ENCODE results near the gene SASH1. TPM values are rescaled to one million over a fixed set of nuclear protein-coding genes. Genes with fewer than 3 reads are reported as not detected.

Gene SASH1
- total and polyA plus RNA-seq, 2 experiments from 2014 or later: 69.1 to 99.0 TPM

DNA sequence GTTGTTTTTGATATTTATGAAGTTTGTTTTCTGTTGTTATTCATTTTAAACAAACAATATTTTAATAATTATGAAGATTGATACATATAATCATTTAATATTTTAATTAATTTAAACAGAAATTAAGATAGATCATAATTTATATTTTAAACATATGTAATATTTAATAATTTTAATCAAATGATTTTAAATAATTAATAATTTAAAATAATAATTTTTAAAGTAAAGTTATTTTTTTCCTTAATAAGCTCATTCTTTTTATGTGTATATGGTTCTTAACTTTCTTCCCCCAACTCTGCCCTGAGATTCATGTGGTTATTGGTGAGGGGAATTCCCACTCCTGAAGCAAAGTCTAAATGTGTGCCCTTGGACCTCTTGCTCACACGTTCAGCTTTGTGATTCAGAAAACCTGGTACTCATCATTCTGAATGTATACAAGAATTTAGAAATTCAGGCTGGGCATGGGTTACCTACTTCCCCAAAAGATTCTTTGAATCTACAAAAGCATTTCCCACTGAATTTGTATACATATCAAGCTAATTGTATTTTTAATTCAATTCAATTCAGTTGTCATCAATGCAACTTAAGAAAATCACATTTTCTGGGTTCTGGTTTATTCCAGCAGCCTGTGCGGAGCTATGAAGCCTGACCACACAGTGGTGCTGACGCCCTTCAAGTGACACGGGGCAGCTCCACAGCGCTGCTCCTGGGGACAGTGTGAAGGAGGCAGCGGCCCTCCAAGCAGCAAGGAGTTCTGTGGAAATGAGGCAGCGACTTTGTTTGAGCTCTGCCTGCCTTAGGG lies 235.2 kb downstream of the SASH1 start:
- H3K9ac ChIP-seq: no peak overlapping the region
- H3K79me2 ChIP-seq (ENCODE audit: insufficient read depth): no peaks in the 10 kb centered on the region
- H3K4me2 ChIP-seq (ENCODE audit: unreplicated experiment): no peak overlapping the region
- H3K36me3 ChIP-seq (ENCODE audit: low read depth): no peaks in the 10 kb centered on the region
- no peaks in the 10 kb centered on the region for H3K9me2 ChIP-seq (ENCODE audit: insufficient read depth)
- peak; percentile 93 for DNase-seq
- in situ Hi-C loops (cut with MboI): loop anchor here (5.0 to 25.0 kb wide), 2 partner anchors 374 to 859 kb away; no protein-coding TSS in a partner anchor
- WGBS, 2 experiments (ENCODE audit: low coverage in 1 of 2, low lambda C conversion rate in 2 of 2, missing lambda C conversion rate in 2 of 2): 2 to 4% methylated on average over 7 of the region's 7 CpGs
- no peaks in the 10 kb centered on the region for H3F3A ChIP-seq (ENCODE audit: insufficient read depth)
- H2AFZ ChIP-seq: peak overlapping the region; percentile 50; the same call in 1 of the 2 replicates
- H3K9me3 ChIP-seq (ENCODE audit: low read depth): no peaks in the 10 kb centered on the region
- H3K27me3 ChIP-seq (replicated peaks; ENCODE audit: insufficient read depth): no peaks in the 10 kb centered on the region
- TF ChIP-seq EZH2phosphoT487 (IDR thresholded peaks at IDR 0.05; ENCODE audit: insufficient read depth, low read depth) (no peak), EZH2 (IDR thresholded peaks at IDR 0.05; ENCODE audit: insufficient read depth, poor library complexity, severe bottlenecking) (no peak)
- no peak overlapping the region for H3K4me3 ChIP-seq
- H4K20me1 ChIP-seq (ENCODE audit: insufficient read depth): no peaks in the 10 kb centered on the region
- peaks cover 3% of the 10 kb centered on the region; the same call in 1 of the 2 replicates for H3K4me1 ChIP-seq (ENCODE audit: insufficient read depth)
- no peak overlapping the region for H3K27ac ChIP-seq

DNA sequence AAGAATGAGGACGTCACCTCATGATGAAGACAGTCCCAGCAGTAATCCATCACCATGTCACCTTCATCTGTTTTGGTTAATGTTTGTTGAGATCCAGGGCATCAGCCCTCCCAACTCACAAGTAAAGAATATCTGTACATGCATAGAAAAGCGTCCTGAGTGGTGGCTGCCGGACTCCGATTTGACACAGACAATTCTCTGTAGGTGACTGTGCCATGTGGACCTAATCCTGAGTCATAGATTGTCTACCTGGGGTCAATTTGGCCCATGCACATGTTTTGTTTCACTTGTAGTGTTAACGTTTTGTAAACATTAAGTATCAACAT lies 235.8 kb downstream of the SASH1 start:
- Histone ChIP-seq H3K4me3 (no peak overlapping the region), H3K4me2 (ENCODE audit: unreplicated experiment) (no peak overlapping the region), H3K27ac (no peak overlapping the region), H3K4me1 (ENCODE audit: insufficient read depth) (peaks cover 3% of the 10 kb centered on the region; the same call in 1 of the 2 replicates), H3K9ac (no peak overlapping the region), H3K27me3 (replicated peaks; ENCODE audit: insufficient read depth) (no peaks in the 10 kb centered on the region), H3F3A (ENCODE audit: insufficient read depth) (no peaks in the 10 kb centered on the region), H3K36me3 (ENCODE audit: low read depth) (no peaks in the 10 kb centered on the region), H3K79me2 (ENCODE audit: insufficient read depth) (no peaks in the 10 kb centered on the region), H2AFZ (peak overlapping the region; percentile 50; the same call in 1 of the 2 replicates), H3K9me2 (ENCODE audit: insufficient read depth) (no peaks in the 10 kb centered on the region), H3K9me3 (ENCODE audit: low read depth) (no peaks in the 10 kb centered on the region), H4K20me1 (ENCODE audit: insufficient read depth) (no peaks in the 10 kb centered on the region)
- in situ Hi-C loops (cut with MboI): loop anchor here (5.0 to 25.0 kb wide), 2 partner anchors 374 to 859 kb away; no protein-coding TSS in a partner anchor
- DNase-seq: no peak
- WGBS, 2 experiments (ENCODE audit: low coverage in 1 of 2, low lambda C conversion rate in 2 of 2, missing lambda C conversion rate in 2 of 2): 53 to 54% methylated on average over 5 of the region's 5 CpGs
- TF ChIP-seq EZH2 (IDR thresholded peaks at IDR 0.05; ENCODE audit: insufficient read depth, poor library complexity, severe bottlenecking) (no peak), EZH2phosphoT487 (IDR thresholded peaks at IDR 0.05; ENCODE audit: insufficient read depth, low read depth) (no peak)

DNA sequence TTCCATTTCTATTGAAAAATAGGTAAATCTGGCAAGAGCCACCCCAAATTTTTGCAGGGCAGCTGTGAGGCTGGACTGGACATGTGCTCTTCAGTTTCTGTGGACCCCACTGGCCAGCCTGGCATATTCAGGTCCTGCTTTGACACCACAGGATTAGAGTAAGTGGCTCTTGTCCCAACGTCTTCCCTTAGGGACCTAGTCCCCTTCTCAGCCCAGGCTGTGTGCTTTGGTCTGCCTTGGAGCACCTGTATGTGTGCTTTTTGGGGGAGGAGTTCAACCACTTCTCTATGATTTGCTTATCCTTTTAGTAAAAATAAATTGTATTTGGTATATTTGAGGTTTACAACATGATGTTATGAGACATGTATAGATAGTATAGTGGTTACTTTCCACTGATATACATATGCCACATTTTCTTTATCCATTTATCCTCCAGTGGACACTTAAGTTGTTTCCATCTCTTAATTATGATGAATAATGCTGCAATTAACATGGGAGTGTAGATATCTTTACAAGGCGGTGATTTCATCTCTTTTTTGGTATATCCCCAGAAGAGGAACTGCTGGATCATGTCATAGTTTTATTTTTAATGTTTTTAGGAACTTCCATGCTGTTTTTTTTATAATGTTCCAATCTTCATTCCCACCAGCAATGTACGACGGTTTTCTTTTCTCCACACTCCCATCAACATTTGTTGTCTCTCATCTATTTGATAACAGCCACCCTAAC lies 236.4 kb downstream of the SASH1 start:
- H3K9me3 ChIP-seq (ENCODE audit: low read depth): no peaks in the 10 kb centered on the region
- WGBS, 2 experiments (ENCODE audit: low coverage in 1 of 2, low lambda C conversion rate in 2 of 2, missing lambda C conversion rate in 2 of 2): 76 to 82% methylated on average over 4 of the region's 4 CpGs
- H3K4me3 ChIP-seq: no peak overlapping the region
- in situ Hi-C loops (cut with MboI): loop anchor here (5.0 to 25.0 kb wide), 2 partner anchors 373 to 858 kb away; no protein-coding TSS in a partner anchor
- peak overlapping the region; percentile 50; the same call in 1 of the 2 replicates for H2AFZ ChIP-seq
- no peaks in the 10 kb centered on the region for H3K9me2 ChIP-seq (ENCODE audit: insufficient read depth)
- no peak overlapping the region for H3K27ac ChIP-seq
- H3K27me3 ChIP-seq (replicated peaks; ENCODE audit: insufficient read depth): no peaks in the 10 kb centered on the region
- peaks cover 3% of the 10 kb centered on the region; the same call in 1 of the 2 replicates for H3K4me1 ChIP-seq (ENCODE audit: insufficient read depth)
- no peaks in the 10 kb centered on the region for H4K20me1 ChIP-seq (ENCODE audit: insufficient read depth)
- no peak overlapping the region for H3K4me2 ChIP-seq (ENCODE audit: unreplicated experiment)
- no peak for DNase-seq
- no peaks in the 10 kb centered on the region for H3K36me3 ChIP-seq (ENCODE audit: low read depth)
- TF ChIP-seq EZH2 (IDR thresholded peaks at IDR 0.05; ENCODE audit: insufficient read depth, poor library complexity, severe bottlenecking) (no peak), EZH2phosphoT487 (IDR thresholded peaks at IDR 0.05; ENCODE audit: insufficient read depth, low read depth) (no peak)
- no peak overlapping the region for H3K9ac ChIP-seq
- H3F3A ChIP-seq (ENCODE audit: insufficient read depth): no peaks in the 10 kb centered on the region
- H3K79me2 ChIP-seq (ENCODE audit: insufficient read depth): no peaks in the 10 kb centered on the region

DNA sequence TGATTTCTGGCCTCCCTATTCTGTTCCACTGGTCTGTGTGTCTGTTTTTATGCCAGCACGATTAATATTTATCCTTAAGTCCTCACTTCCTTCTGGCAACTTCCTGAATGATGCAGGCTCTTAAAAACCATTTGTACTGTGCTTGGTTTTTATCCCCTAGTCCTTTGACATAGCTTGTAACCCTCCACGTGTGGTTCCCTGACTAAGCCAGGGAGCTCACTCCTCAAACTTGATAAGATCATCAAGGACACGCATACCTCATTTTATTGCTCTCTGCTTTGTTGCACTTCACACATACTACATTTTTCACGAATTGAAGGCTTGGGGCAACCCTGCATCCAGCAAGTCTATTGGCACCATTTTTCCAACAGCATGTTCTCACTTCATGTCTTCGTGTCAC lies 237.8 kb downstream of the SASH1 start:
- TF ChIP-seq EZH2 (IDR thresholded peaks at IDR 0.05; ENCODE audit: insufficient read depth, poor library complexity, severe bottlenecking) (no peak), EZH2phosphoT487 (IDR thresholded peaks at IDR 0.05; ENCODE audit: insufficient read depth, low read depth) (no peak)
- H2AFZ ChIP-seq: no peak overlapping the region
- WGBS, 2 experiments (ENCODE audit: low coverage in 1 of 2, low lambda C conversion rate in 2 of 2, missing lambda C conversion rate in 2 of 2): 71 to 78% methylated on average over 5 of the region's 5 CpGs
- H3K4me2 ChIP-seq (ENCODE audit: unreplicated experiment): no peak overlapping the region
- in situ Hi-C loops (cut with MboI): loop anchor here (25.0 kb wide), 1 partner anchor 857 kb away; no protein-coding TSS in a partner anchor
- peaks cover 3% of the 10 kb centered on the region; the same call in 1 of the 2 replicates for H3K4me1 ChIP-seq (ENCODE audit: insufficient read depth)
- H3K9me3 ChIP-seq (ENCODE audit: low read depth): no peaks in the 10 kb centered on the region
- H3K36me3 ChIP-seq (ENCODE audit: low read depth): no peaks in the 10 kb centered on the region
- H3K79me2 ChIP-seq (ENCODE audit: insufficient read depth): no peaks in the 10 kb centered on the region
- no peaks in the 10 kb centered on the region for H3F3A ChIP-seq (ENCODE audit: insufficient read depth)
- no peaks in the 10 kb centered on the region for H3K9me2 ChIP-seq (ENCODE audit: insufficient read depth)
- no peaks in the 10 kb centered on the region for H4K20me1 ChIP-seq (ENCODE audit: insufficient read depth)
- no peak overlapping the region for H3K9ac ChIP-seq
- no peak overlapping the region for H3K27ac ChIP-seq
- H3K27me3 ChIP-seq (replicated peaks; ENCODE audit: insufficient read depth): no peaks in the 10 kb centered on the region
- no peak overlapping the region for H3K4me3 ChIP-seq
- DNase-seq: no peak

All from GM23248 (cell line).